Liver (tissue), 3 donors: ENCODE results near the gene GOLGA5.
"Not testable (repeated sequence)": the region's sequence is repeated elsewhere in the genome, so short reads cannot be mapped to it uniquely, and the experiment has no call there.

Source experiments
- FOXA1 ChIP-seq: IDR thresholded peaks from 2 replicates; pipeline ENCODE4 v1.6.1; 2016; ENCODE audit warnings: antibody characterized with exemption
- GABPA ChIP-seq, 2 donors: IDR thresholded peaks in 1 of 2; conservative IDR thresholded peaks in 1 of 2; 2 replicates each; pipeline ENCODE4 v1.6.1; 2016; ENCODE audit warnings: antibody characterized with exemption in 2 of 2, mild to moderate bottlenecking in 1 of 2, moderate library complexity in 1 of 2
- RAD21 ChIP-seq, 2 donors: IDR thresholded peaks; 2 replicates each; pipeline ENCODE4 v1.6.1; 2016; ENCODE audit warnings: antibody characterized with exemption in 2 of 2, mild to moderate bottlenecking in 2 of 2
- RXRA ChIP-seq, 2 donors: IDR thresholded peaks; 2 replicates each; pipeline ENCODE4 v1.6.1; 2017 to 2018; ENCODE audit warnings: antibody characterized with exemption in 2 of 2, mild to moderate bottlenecking in 1 of 2
- SP1 ChIP-seq: IDR thresholded peaks from 2 replicates; pipeline ENCODE4 v1.6.1; 2018; ENCODE audit warnings: antibody characterized with exemption, mild to moderate bottlenecking
- TAF1 ChIP-seq: conservative IDR thresholded peaks from 2 replicates; pipeline ENCODE4 v1.6.1; 2016; ENCODE audit warnings: antibody characterized with exemption, mild to moderate bottlenecking
- YY1 ChIP-seq: IDR thresholded peaks from 2 replicates; pipeline ENCODE4 v1.6.1; 2016; ENCODE audit warnings: antibody characterized with exemption, mild to moderate bottlenecking
- TF ChIP-seq, protein P1 (sequence below): fragments of 150-350 bp; IDR thresholded peaks from 2 replicates; pipeline ENCODE4 v1.5.1; 2017; ENCODE audit warnings: improper control_type of control experiment, low read depth, low read length; ENCODE audit not compliant: missing input control
- TF ChIP-seq, protein P2 (sequence below): IDR thresholded peaks from 2 replicates; pipeline ENCODE4 v1.6.1; 2016; ENCODE audit warnings: antibody characterized with exemption
- TF ChIP-seq, protein P3 (sequence below): IDR thresholded peaks from 2 replicates; pipeline ENCODE4 v1.6.1; 2016; ENCODE audit warnings: antibody characterized with exemption
- TF ChIP-seq, protein P4 (sequence below): IDR thresholded peaks from 2 replicates; pipeline ENCODE4 v1.6.1; 2016; ENCODE audit warnings: antibody characterized with exemption
- TF ChIP-seq, protein P5 (sequence below): IDR thresholded peaks from 2 replicates; pipeline ENCODE4 v1.6.1; 2016; ENCODE audit warnings: antibody characterized with exemption, mild to moderate bottlenecking
- donor health status: healthy.
- donor health status: healthy.

DNA sequence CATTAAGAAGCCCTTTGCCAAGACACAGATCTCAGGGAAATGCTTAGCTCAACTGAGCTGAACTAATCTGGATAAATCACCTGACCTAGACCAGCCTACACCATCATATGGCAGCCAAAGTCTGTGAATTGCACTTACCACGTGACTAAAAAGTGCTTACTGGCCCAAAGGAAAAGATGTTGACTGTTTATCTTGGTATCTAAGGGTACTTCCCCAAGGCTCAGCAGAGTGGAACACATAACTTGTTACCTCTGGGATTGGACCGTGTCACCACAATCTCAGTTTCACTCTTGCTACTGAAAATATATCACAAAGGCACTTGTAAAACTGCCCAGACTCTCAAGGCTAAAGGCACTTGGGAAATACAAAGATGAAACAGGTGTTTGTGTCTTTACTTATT is 18.8 kb upstream of the GOLGA5 start:
- TF ChIP-seq, protein P1, sequence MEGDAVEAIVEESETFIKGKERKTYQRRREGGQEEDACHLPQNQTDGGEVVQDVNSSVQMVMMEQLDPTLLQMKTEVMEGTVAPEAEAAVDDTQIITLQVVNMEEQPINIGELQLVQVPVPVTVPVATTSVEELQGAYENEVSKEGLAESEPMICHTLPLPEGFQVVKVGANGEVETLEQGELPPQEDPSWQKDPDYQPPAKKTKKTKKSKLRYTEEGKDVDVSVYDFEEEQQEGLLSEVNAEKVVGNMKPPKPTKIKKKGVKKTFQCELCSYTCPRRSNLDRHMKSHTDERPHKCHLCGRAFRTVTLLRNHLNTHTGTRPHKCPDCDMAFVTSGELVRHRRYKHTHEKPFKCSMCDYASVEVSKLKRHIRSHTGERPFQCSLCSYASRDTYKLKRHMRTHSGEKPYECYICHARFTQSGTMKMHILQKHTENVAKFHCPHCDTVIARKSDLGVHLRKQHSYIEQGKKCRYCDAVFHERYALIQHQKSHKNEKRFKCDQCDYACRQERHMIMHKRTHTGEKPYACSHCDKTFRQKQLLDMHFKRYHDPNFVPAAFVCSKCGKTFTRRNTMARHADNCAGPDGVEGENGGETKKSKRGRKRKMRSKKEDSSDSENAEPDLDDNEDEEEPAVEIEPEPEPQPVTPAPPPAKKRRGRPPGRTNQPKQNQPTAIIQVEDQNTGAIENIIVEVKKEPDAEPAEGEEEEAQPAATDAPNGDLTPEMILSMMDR = not testable (repeated sequence)
- TF ChIP-seq, protein P2, sequence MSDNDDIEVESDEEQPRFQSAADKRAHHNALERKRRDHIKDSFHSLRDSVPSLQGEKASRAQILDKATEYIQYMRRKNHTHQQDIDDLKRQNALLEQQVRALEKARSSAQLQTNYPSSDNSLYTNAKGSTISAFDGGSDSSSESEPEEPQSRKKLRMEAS = not testable (repeated sequence)
- TF ChIP-seq, protein P3, sequence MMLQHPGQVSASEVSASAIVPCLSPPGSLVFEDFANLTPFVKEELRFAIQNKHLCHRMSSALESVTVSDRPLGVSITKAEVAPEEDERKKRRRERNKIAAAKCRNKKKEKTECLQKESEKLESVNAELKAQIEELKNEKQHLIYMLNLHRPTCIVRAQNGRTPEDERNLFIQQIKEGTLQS = not testable (repeated sequence)
- TF ChIP-seq, protein P4, sequence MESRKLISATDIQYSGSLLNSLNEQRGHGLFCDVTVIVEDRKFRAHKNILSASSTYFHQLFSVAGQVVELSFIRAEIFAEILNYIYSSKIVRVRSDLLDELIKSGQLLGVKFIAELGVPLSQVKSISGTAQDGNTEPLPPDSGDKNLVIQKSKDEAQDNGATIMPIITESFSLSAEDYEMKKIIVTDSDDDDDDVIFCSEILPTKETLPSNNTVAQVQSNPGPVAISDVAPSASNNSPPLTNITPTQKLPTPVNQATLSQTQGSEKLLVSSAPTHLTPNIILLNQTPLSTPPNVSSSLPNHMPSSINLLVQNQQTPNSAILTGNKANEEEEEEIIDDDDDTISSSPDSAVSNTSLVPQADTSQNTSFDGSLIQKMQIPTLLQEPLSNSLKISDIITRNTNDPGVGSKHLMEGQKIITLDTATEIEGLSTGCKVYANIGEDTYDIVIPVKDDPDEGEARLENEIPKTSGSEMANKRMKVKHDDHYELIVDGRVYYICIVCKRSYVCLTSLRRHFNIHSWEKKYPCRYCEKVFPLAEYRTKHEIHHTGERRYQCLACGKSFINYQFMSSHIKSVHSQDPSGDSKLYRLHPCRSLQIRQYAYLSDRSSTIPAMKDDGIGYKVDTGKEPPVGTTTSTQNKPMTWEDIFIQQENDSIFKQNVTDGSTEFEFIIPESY = not testable (repeated sequence)
- TF ChIP-seq SP1; TAF1; YY1; GABPA (IDR thresholded peaks at IDR 0.05 in 1 of 2, conservative IDR thresholded peaks at IDR 0.05 in 1 of 2); FOXA1; RXRA (IDR thresholded peaks at IDR 0.05); RAD21 (IDR thresholded peaks at IDR 0.05): not testable (repeated sequence)
- TF ChIP-seq, protein P5, sequence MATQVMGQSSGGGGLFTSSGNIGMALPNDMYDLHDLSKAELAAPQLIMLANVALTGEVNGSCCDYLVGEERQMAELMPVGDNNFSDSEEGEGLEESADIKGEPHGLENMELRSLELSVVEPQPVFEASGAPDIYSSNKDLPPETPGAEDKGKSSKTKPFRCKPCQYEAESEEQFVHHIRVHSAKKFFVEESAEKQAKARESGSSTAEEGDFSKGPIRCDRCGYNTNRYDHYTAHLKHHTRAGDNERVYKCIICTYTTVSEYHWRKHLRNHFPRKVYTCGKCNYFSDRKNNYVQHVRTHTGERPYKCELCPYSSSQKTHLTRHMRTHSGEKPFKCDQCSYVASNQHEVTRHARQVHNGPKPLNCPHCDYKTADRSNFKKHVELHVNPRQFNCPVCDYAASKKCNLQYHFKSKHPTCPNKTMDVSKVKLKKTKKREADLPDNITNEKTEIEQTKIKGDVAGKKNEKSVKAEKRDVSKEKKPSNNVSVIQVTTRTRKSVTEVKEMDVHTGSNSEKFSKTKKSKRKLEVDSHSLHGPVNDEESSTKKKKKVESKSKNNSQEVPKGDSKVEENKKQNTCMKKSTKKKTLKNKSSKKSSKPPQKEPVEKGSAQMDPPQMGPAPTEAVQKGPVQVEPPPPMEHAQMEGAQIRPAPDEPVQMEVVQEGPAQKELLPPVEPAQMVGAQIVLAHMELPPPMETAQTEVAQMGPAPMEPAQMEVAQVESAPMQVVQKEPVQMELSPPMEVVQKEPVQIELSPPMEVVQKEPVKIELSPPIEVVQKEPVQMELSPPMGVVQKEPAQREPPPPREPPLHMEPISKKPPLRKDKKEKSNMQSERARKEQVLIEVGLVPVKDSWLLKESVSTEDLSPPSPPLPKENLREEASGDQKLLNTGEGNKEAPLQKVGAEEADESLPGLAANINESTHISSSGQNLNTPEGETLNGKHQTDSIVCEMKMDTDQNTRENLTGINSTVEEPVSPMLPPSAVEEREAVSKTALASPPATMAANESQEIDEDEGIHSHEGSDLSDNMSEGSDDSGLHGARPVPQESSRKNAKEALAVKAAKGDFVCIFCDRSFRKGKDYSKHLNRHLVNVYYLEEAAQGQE = not testable (repeated sequence)
